Stimulated activated CD4-positive, alpha-beta T cell treated with anti-CD3 and anti-CD28 coated beads, Interleukin-12 subunit alpha, Interleukin-12 subunit beta, amount 100 ng/mL, for 24 hours (primary cell): Measurements from ENCODE around the gene HGF.

Experiments used
- DNase-seq, 2 experiments: peaks; one replicate each; pipeline ENCODE4 v3.0.0-alpha.2; 2020; ENCODE audit warnings: low read depth in 2 of 2

Gene HGF

DNA sequence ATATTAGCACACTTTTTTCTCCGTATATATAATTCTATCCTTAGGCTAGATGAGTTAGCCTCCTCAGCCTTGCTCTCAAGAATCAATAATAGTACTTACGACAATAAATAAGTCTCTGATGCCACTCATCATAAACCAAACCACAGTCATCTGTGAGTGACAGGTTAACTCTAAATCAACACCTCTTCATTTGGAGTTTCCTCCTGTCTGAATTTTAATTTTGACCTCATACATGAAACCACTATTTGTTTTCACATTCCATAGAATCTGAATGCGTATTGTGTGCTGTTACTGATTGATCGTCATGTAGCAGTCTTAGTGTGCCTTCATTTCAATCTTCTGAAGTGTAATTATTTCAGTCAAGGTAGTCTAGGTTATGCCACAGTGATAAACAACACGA, 85.8 kb downstream of the HGF start:
- no peak for DNase-seq

- DNase-seq, result no peak
Measured at GRCh38 chr7:81682873-81683272, 87.0 kb downstream of the HGF start.

DNA sequence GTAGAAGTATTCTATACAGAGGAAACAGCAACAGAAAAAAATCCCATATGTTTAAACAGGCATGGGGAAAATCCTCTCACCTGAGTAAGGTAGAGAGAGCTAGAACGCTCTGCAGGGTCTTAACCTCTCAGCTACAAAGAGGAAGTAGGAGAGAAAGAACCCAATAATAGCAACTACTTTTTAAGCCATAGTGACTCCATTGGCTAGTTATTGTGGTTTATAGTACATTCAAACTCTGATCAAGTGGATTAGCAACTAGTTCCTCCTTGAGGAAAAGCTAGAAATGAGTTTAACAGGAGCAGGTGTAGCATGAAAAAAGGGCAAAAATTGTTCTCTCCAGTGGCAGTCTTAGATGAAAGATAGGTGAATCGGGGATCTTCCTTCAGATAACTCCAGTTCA, 89.7 kb downstream of the HGF start:
- no peak for DNase-seq

DNA sequence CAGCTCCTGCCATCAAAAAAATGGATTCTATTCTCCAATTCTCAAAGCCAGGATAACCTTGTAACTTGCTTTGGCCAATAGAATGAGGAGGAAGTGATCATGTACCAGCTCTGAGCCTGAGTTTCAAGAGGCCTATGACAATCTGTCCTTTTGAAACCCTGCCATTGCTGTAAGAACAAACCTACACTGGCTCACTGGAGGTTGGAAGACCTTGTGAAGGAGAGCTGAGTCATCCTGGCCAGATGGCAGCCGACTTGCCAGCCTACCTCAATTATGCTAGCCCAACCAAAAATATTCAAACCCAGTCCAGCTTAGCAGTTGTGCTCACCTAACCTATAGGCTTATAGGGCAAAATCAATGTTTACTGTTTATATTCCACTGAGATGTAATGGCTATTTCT, 93.0 kb downstream of the HGF start:
- no peak for DNase-seq

GRCh38 chr7:81676105-81676811, 93.6 kb downstream of the HGF start:
- no peak for DNase-seq

- no peak for DNase-seq
Measured at GRCh38 chr7:81674431-81674830, 95.4 kb downstream of the HGF start.

GRCh38 chr7:81672872-81673271, 97.0 kb downstream of the HGF start:
- DNase-seq, result no peak

GRCh38 chr7:81669476-81670105, 100.3 kb downstream of the HGF start:
- no peak for DNase-seq

DNA sequence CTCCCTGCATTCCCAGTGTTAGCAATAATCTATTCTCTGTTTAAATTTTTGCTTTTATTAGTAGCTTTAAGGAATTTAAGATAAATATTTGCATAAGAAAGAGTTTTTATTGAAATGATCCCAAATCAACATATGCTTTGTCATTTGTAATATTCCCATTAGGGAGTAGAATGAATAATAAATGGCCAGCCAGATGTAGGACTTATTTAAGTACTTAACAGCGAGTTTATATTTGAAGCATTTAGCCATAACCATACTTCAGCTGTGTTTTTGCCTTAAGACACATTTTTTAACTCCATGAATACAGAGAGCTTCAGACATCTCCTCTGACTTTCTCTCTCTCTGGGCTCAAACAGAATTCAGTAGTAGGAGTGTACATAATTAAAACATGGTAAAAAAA, 103.6 kb downstream of the HGF start:
- no peak for DNase-seq

GRCh38 chr7:81665236-81665635, 104.6 kb downstream of the HGF start:
- DNase-seq, result no peak

DNA sequence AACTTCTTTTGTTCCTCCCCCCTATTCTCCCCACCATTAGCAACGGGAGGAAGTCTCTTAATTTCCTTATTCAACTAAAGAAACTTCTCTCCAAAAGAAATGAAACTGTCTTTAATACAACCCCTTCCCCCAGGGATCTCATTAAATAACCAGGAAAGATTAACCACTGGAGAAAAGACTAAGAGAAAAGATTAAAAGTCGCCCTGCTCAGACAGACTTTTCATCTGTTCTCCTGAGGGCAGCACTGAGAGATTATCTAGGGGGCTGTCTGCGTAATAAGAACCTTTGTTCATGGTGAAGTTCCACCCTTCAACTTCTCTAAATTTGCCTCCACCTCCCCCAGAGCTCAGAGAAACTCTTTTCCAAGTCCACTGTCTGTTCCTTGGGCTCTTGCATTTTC, 105.5 kb downstream of the HGF start:
- DNase-seq, result no peak

DNA sequence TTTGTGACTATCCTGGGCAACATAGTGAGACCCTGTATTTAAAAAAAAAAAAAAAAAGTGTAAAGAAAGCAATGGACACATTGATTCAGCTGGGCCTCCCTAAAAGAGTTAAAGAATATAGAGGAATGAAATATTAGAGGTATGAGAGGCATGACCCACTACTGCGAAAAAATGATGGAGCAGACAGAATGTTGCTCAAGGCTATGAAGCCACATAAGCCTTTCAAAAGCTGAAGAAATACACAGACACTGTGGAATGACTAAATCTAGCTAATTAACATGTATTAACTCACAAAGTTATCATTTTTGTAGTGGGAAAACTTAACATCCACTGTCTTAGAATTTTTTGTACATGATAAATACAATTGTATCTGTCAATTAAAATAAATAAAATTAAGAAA, 107.3 kb downstream of the HGF start:
- DNase-seq, result no peak

DNA sequence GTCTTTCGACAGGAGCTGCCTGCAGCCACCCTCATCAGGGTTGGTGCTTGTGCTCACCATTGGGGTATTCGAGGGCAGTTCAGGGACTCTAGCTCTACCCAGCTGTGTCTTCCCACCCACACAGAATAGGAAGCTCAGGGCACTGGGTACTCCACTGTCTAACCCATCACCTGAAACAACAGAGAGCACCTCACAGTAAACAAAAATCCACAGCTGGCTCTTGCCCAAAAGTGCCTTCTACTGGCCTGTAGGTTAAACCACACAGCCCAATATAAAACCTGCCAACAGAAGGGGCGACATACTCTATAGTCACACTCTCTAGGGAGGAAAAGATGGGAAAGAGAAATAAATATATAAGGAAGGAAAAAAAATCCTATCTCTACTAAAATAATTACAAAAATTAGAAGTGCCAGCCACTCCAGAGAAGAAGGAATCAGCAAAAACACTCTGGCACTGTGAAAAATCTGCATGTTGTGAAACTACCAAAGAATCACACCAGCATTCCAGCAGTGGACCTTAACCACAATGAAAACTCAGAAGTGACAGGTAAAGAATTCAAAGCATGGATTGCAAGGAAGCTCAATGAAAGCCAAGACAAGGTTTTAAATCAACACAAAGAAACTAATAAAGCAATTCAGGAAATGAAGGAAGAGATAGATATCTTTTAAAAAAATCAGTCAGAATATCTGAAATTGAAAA, 110.0 kb downstream of the HGF start:
- DNase-seq, result no peak

- no peak for DNase-seq
Measured at GRCh38 chr7:81657551-81657950, 112.3 kb downstream of the HGF start.

GRCh38 chr7:81655271-81655670, 114.6 kb downstream of the HGF start:
- DNase-seq, result no peak

- no peak for DNase-seq
Measured at GRCh38 chr7:81652225-81652624, 117.6 kb downstream of the HGF start.
